EL (cell line): ENCODE measurements around the gene SAXO2.
A peak's percentile ranks its signal among the peaks of the same experiment; 100 is the strongest.
"Not testable (repeated sequence)": the region's sequence is repeated elsewhere in the genome, so short reads cannot be mapped to it uniquely, and the experiment has no call there.

Experiments
- DNase-seq: peaks from one replicate; pipeline ENCODE4 v3.0.0-alpha.2; 2016

The SAXO2 gene

DNA sequence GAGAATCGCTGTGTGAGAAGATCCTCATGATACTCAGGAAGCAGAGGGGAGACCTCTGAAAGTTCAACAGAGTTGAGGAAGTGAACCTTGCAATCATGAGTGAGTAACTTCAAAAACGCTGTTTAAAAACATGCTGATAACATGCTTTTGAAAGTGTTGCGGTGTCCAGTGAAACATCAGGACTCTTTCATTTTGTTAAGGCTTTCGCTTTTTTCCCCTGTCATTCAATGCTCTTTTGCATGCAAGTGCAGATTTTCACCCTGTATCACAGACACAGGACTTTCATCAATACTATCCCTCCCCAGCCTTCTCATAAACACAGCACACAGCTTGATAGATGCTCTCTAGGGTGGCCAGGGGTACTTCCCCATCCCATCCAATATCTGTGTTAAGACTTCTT, 23.9 kb downstream of the SAXO2 start:
- DNase-seq, result not testable (repeated sequence)

DNA sequence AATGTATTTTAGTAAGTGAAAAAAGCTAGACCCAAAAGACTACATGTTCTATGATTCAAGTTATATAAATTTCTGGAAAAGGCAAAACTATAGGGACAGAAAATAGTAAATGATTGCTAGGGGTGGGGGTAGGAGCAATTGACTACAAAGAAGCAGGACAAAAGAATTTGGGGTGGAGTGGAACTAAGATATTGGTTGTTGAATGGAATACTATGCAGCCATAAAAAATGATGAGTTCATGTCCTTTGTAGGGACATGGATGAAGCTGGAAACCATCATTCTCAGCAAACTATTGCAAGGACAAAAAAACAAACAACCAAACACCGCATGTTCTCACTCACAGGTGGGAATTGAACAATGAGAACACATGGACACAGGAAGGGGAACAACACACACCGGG, 25.6 kb downstream of the SAXO2 start:
- not testable (repeated sequence) for DNase-seq

DNA sequence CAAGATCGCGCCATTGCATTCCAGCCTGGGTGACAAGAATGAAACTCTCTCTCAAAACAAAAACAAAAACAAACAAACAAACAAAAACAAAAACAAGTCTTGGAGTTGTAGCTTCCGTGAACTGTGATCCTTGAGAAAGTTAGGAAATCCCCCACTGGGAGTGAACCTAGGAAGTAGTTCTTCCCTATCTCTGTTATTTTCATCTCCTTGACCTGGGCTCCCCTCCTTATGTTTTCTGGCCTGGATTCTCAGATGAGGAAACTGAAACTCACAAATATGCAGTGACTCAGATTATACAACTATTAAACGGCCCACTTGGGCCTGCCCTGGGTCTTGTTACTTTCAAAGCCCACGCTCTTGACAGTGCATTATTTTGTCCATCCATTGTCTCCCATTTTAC, 29.7 kb downstream of the SAXO2 start:
- DNase-seq, result peak; percentile 27

DNA sequence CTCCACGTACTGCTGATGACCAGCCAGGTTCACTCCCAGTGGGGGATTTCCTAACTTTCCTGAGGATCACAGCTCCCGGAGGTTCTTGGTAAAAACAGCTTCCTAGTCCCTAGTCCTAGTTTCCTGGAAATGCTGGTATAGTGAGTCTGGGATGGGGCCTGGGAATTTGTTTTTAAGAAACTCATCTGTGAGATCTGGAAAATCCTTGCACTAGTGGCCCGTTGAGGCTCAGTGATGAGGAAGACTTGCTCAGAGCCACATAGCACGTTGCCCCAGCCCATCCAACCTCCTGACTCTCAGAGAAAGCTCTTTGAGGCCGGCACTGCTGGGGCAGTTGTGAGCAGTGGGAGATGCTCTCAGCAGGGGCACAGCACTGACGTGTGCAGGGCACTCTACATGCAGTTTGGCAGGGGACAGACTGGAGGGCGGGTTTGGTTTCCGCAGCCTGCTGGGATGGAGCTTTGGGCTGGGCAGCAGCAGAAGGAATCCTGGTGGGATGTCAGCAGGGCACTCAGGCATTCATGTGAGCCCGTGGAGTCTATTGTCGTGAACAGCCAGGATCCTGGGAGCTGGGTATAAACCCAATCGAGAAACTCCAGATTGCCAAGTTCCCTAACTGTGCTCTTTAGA, 31.6 kb downstream of the SAXO2 start:
- no peak for DNase-seq

DNA sequence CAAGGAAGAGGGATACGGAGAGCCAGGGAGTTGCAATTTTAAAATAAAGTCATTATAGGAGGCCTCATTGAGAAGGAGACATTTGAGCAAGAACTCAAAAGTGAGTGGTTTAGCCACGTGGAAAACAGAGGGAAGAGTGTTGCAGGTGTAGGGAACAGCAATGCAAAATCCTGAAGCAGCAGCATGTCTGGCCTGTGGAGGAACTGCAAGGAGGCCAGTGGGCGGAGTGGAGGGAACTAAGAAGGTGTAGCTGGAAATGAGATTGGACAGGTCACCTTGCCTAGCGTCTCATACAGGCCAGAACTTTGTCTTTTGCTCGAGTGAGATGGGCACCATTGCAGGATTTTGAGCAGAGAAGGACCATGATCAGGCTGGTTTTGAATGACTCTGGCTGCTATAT, 34.9 kb downstream of the SAXO2 start:
- DNase-seq, result no peak

DNA sequence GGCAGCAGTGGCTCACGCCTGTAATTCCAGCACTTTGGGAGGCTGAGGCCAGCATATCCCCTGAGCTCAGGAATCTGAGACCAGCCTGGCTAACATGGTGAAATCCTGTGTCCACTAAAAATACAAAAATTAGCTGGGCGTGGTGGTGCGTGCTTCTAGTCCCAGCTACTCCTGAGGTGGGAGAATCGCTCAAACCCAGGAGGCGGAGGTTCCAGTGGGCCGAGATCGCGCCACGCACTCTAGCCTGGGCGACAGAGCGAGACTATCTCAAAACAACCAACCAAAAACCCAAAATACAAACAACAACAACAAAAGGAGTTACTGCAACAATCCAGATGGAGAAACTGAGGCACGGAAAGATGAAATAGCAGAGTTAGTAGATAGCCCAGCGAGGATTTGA, 35.4 kb downstream of the SAXO2 start:
- no peak for DNase-seq

DNA sequence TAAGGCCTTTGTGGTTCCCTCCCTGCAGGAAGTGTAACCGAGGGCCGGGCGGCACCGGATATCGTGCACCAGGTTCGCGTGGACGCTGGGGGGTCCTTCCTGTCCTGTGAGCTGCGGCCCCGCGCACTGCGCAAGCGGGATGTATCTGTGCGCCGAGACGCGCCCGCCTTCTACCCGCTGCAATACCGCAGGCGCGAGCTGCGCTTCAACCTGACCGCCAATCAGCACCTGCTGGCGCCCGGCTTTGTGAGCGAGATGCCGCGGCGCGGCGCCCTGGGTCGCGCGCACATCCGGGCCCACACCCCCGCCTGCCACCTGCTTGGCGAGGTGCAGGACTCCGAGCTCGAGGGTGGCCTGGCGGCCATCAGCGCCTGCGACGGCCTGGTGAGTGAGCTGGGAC, 35.9 kb downstream of the SAXO2 start:
- no peak for DNase-seq

DNA sequence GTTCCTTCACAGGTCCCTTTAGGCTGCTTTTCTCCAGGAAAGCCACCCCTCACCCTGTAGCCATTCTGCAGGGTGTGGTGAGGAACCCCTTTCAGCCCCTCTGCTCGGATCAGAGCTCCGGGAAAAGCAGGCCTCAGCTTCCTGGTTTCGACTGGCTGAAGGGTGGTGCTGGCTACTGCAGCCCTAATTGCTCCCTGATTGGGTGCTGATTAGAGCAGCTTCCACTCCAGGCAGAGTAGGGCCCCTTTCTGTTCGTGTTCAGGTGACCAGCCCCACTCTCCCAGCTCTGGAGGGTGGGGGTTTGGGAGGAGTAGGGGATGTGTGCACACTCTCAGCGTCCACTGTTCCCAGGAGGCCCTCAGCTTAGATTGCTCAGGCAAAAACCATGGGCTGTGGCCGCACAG, 36.9 kb downstream of the SAXO2 start:
- not testable (repeated sequence) for DNase-seq

DNA sequence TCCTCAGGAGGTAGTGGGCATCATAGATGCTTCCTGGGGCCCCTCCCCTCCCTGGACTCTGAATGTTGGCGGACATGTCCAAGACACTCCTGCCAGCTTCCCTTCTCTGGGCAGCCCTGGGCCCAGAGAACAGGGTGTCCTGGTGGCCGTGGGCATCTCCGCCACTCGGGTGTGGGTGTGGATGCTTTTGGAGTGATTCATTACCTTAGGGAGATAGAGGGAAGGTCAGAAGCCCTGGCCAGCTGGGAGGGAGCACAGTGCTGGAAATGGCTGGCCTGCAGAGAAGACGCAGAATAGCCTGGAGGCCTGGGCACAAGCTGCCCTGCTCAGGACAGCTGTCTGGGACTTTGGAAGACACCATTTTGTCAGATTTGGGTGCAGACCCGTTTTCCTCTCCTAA, 37.7 kb downstream of the SAXO2 start:
- DNase-seq, result peak; percentile 56

DNA sequence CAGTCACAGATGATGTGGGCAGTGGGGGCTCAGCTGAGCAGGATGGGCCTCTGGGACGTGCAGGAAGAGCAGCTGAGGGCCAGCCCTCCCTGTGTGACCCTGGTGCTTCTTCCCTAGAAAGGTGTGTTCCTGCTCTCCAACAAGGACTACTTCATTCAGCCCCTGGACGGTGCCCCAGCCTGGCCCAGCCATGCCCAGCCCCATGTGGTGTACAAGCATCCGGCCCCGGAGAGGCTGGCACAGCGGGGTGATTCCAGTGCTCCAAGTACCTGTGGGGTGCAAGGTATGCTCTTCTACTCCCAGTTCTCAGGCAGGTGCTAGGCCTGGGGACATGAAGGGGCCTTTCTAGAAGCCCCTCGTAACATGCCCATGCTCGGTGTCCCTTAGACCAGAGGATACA, 38.3 kb downstream of the SAXO2 start:
- no peak for DNase-seq

DNA sequence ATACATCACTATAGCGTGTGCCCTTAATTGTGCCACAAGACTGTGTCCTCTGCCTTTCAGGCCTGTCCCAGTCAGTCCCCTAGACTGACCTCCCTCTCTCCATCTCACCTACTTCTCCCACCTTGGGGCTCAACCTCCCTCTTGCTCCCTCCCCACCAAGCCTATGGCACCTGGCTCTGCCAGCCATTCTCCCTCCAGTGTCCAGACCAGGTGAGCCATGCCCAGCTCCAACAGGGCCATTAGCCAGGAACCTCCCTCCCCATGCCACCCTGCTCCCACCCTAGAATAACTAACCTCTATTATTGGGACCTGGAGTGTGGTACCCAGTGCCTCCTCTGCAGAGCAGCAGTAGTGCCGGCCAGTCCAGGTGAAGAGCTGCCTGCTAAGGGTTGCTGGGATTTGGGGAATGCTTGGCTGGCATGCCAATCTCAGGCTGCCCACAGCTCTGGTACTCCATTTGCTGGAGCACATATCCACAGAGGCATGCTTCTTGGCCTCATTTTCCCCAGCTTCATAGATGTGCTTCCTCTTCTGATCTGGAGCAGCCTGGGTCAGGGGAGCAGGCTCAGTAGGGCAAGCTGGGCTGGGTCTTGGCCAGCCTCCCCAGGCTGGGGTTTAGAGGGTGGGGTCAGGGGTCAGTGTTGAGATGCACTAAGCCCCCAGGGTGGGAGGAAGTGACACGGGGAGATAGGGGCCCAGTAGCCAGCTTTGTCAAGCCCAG, 38.8 kb downstream of the SAXO2 start:
- no peak for DNase-seq

DNA sequence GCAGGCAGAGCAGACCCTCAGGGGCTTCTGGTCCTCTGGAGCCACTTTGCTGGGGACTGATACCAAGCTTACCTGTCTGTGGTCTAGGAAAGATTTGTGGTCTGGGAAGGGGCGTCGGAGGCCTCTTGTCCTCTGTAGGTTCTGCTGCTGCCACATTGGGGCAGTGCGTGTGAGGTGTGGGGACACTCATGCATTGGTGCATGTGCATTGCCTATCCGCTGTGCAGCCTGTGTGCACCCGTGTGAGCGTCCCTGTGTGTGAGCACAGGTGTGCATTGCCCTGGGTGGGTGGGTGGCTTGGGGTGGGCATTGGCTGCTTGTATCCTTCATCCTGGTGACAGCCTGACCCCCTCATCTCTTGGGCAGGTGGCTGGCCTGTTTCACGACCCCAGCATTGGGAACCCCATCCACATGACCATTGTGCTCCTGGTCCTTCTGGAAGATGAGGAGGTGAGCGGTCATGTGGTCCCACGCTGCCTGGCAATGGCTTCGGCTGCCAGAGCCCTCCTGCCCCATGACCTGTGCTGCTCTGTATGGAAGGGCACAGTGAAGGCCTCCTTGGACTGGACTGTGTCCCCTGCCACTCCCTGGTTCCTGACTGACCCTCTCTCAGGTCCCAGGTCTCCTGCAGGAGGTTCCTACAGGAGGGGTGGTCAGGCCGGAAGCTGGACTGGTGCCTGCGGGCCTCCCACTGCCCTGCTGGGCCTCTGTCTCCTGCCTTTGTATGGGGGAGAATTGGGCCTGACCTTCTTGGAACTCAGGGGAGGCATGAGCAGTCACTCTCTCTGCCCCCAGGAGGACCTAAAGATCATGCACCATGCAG, 41.5 kb downstream of the SAXO2 start:
- no peak for DNase-seq

DNA sequence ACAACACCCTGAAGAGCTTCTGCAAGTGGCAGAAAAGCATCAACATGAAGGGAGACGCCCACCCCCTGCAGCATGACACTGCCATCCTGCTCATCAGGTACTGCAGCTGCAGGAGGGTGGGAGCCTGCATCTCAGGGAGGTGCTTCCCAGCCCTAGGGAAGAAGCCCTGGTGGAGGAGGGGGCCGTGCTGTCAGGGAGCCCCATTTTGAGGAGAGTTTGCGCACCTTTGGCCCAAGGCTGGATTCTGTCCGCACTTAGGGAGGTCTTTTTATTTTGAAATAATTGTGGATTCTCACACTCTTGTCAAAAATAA, 42.1 kb downstream of the SAXO2 start:
- DNase-seq, result no peak

DNA sequence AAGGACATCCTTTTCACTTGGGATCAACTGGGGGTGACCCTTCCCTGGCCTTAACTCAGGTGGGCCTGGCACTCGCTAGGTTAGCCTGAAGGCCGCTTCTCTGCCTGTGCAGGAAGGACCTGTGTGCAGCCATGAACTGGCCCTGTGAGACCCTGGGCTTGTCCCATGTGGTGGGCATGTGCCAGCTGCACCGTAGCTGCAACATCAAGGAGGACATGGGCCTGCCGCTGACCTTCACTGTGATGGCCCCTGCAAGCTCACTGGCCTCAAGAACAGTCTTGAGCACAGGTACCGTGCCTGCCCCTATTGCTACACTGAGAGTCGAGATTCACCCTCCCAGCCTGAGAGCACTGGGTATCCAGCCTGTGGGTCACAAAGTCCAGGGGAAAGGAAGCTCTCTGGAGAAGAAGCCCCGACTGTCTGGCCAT, 43.0 kb downstream of the SAXO2 start:
- DNase-seq, result no peak

DNA sequence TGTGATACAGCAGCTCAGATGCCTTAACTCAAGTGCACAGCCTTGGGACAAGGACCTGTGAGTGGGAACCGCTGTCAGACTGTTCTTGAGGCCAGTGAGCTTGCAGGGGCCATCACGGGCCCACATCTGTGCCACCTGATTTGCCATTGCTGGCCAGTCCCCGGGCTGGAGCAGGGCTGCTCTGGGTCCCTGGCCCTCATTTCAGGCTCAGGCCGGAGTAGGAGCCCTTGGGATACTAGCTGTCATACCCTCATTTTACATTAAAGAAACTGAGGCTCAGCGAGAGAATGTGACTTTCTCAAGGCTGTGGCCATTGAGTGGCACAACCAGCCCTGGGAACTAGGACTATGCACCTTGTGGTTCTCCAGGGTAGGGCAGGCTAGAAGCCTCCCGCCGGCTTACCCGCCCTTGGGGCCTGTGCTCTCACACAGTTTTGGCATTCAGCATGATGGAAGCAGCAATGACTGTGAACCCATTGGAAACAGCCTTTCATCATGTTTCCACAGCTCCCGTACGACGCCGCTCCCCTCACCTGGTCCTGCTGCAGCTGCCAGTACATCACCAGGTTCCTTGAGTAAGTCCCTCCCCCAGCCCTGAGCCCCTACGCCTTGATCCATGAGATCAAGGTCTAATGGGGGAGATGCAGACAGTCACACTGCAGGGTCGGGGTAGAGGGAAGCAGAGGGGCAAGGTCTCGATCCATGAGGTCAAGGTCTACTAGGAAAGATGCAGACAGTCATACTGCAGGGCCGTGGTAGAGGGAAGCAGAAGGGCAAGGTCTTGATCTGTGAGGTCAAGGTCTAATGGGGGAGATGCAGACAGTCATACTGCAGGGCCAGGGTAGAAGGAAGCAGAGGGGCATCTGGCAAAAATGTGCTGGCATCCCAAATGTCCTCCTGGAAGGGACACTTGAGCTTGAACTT, 44.4 kb downstream of the SAXO2 start:
- DNase-seq, result no peak

DNA sequence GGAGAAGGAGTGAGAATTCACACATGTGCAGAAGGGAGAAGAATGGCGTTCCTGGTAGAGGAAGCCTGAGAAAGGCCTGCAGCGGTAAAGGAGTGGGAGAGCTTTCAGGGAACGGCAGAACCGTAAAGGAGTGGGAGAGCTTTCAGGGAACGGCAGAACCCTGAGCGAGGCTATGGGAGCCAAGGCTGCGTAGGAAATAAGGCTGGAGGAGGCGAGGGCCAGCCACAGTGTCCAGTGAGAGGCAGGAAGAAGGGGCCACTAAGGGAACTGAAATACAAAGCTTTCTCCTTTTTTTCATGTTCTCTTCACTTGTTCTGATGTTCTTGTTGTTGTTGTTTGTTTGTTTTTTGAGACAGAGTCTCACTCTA, 45.1 kb downstream of the SAXO2 start:
- no peak for DNase-seq

DNA sequence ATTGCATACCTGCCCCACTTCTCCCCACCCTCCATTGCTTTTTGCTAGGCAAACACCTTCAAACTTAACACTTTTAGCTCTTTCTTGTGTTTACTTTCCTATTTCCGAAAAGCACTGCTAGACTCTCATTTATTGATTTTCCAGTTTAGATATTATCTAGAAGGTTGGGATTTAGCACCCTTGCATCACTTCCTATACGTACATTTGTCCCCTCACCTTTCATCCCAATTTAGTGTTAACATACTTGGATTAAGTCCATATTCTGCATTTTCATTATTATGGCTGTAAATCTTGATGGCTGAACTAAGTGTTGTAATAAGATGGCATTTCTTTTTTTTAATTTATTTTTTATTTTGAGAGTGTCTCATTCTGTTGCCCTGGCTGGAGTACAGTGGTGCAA, 47.2 kb downstream of the SAXO2 start:
- no peak for DNase-seq

DNA sequence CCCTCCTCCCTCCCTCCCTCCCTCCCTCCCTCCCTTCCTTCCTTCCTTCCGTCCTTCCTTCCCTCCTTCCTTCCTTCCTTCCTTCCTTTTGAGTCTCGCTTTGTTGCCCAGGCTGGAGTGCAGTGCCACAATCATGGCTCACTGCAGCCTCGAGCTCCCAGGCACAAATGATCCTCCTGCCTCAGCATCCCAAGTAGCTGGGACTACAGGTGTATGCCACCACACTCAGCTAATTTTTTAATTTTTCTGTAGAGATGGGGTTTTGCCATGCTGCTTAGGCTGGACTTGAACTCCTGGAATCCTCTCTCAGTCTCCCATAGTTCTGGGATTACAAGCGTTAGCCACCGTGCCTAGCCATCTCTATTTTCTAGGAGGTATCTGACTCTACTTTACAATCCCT, 48.7 kb downstream of the SAXO2 start:
- DNase-seq, result not testable (repeated sequence)

DNA sequence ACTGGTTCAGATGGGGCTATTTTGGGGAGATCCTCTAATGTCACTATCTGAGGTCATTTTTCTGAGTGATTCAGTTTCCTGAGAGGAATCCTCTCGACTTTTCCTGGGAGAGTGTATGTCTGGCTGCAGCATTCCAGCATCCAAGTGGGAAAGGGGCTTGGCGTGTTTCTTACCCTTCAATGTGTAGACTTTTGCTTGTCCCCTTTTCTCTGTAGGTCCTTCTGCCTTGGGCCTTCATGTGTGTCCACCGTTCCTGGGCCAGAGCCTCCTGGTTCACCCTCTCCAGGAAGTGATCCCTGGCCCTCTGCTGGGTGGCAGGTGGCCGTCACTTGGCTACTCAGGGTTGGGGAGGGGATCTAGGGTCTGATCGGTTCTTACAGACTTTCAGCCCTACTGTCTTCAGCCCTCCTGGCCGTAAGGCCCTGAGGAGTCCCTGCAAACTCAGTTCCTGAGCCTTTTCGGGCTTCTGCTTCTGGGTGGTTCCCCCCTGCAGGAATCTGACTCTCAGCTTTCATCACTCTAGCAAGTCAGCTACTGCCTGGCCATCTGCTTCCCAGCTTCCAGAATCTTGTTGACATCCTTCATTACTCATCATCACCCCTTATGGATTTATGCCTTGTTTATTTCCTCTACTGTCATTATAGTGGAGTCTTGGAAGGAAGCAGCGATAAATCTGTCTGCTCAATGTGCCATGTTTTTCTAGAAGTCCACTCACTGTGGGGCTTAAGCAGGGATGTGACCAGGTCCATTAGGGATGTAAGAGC, 50.1 kb downstream of the SAXO2 start:
- peak; percentile 40 for DNase-seq

DNA sequence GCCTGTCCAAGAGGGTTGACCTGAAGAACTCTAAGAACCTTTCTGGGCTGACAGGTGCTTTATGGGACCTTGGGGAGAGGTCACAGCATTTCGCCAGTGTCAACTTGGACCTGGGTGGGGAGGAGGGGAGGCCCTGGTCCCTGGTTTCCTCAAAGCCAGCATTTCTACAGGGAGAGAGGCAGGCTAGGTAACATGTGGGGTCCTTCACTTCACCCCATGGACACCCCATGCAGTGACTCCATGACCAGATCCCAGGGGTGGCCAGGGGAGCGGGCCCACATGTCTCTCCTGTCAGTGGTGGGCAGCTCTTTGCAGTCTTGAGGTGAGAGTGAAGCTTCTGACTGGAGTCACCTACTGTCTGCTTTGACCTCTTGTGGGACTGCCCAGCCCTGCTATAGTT, 50.8 kb downstream of the SAXO2 start:
- DNase-seq, result no peak

DNA sequence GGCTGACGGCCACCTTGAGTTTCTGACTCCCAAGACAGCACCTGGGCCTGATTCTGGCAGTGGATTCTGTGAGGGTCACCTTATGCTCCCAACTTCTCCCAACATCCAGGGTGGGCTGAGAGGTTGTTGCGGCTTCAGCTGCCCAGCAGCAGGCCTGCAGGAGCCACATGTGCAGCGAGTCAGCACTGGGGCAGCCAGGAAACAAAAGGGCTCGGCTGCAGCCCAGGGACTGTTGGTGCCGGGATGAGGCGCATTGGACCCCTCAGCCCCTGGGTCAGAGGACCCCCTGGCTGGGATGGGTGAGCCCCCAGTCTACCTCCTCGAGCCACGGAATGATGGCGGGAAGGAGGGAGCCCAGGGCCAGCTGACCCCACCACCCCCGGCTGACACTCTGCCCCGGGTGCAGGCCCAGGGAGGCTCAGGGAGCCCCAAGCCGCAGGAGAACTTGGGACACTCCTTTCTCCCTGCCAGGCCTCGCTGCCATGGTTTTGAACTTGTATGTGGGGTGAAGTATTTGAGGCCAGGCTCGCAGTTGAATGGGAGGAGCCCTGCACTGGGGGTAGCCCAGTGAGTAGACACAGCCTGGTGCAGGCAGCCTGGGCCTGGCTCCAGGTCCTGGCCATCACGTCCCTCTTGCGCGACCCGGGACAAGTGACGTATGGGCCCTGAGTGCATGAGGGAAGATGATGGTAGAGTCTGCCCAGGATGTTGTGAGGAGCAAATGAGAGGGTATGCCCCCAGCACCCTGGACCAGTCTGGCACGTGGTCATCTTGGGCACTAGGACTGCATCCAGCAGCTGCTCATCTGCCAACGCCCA, 51.5 kb downstream of the SAXO2 start:
- DNase-seq, result not testable (repeated sequence)
